IMR-90 (cell line): ENCODE data around the gene ABCC4.

ENCODE experiments used
- BHLHE40 ChIP-seq: fragments of 150-350 bp; IDR thresholded peaks from 2 replicates; pipeline ENCODE4 v1.6.1; 2016; ENCODE audit warnings: mild to moderate bottlenecking, low read depth, low read length
- CEBPB ChIP-seq: IDR thresholded peaks from 2 replicates; pipeline ENCODE4 v1.6.1; 2012; ENCODE audit warnings: low read depth, low read length, improper control_type of control experiment
- CHD1 ChIP-seq: IDR thresholded peaks from 2 replicates; pipeline ENCODE4 v1.6.1; 2012; ENCODE audit warnings: low read depth, low read length, improper control_type of control experiment
- MAFK ChIP-seq: IDR thresholded peaks from 2 replicates; pipeline ENCODE4 v1.6.1; 2012; ENCODE audit warnings: low read depth, low read length, improper control_type of control experiment
- MAZ ChIP-seq: IDR thresholded peaks from 2 replicates; pipeline ENCODE4 v1.6.1; 2012; ENCODE audit warnings: low read depth, mild to moderate bottlenecking, low read length, improper control_type of control experiment, moderate library complexity, borderline replicate concordance
- MXI1 ChIP-seq: IDR thresholded peaks from 2 replicates; pipeline ENCODE4 v1.6.1; 2012; ENCODE audit warnings: low read depth, mild to moderate bottlenecking, low read length, moderate library complexity, borderline replicate concordance
- POLR2A ChIP-seq: IDR thresholded peaks from 2 replicates; pipeline ENCODE4 v1.6.1; 2012; ENCODE audit warnings: mild to moderate bottlenecking, low read depth, low read length
- RAD21 ChIP-seq: IDR thresholded peaks from 2 replicates; pipeline ENCODE4 v1.6.1; 2012; ENCODE audit warnings: low read length, improper control_type of control experiment
- RCOR1 ChIP-seq: IDR thresholded peaks from 2 replicates; pipeline ENCODE4 v1.6.1; 2012; ENCODE audit warnings: mild to moderate bottlenecking, low read length, improper control_type of control experiment; ENCODE audit not compliant: insufficient replicate concordance
- RFX5 ChIP-seq: IDR thresholded peaks from 2 replicates; pipeline ENCODE4 v1.8.0; 2012; ENCODE audit warnings: low read depth, mild to moderate bottlenecking, low read length, moderate library complexity
- SMC3 ChIP-seq: fragments of 150-350 bp; IDR thresholded peaks from 2 replicates; pipeline ENCODE4 v1.6.1; 2016; ENCODE audit warnings: low read depth, mild to moderate bottlenecking, antibody characterized with exemption, low read length, moderate library complexity
- TF ChIP-seq, protein P1 (sequence below): conservative IDR thresholded peaks from 2 replicates; pipeline ENCODE4 v1.5.1; 2012; ENCODE audit warnings: mild to moderate bottlenecking, low read depth, low read length, improper control_type of control experiment
- TF ChIP-seq, protein P2 (sequence below): fragments of 150-350 bp; IDR thresholded peaks from 2 replicates; pipeline ENCODE4 v1.6.1; 2017; ENCODE audit warnings: mild to moderate bottlenecking, antibody characterized with exemption, low read length, low read depth
- TF ChIP-seq, protein P3 (sequence below): fragments of 150-350 bp; IDR thresholded peaks from 2 replicates; pipeline ENCODE4 v1.6.1; 2016; ENCODE audit warnings: low read depth, mild to moderate bottlenecking, low read length, moderate library complexity, borderline replicate concordance

- TF ChIP-seq RFX5 (no peak), RAD21 (no peak), MAZ (no peak), MXI1 (no peak), POLR2A (no peak), CEBPB (no peak), CHD1 (no peak), MAFK (no peak), BHLHE40 (no peak), RCOR1 (no peak), SMC3 (no peak)
- TF ChIP-seq, protein P1, sequence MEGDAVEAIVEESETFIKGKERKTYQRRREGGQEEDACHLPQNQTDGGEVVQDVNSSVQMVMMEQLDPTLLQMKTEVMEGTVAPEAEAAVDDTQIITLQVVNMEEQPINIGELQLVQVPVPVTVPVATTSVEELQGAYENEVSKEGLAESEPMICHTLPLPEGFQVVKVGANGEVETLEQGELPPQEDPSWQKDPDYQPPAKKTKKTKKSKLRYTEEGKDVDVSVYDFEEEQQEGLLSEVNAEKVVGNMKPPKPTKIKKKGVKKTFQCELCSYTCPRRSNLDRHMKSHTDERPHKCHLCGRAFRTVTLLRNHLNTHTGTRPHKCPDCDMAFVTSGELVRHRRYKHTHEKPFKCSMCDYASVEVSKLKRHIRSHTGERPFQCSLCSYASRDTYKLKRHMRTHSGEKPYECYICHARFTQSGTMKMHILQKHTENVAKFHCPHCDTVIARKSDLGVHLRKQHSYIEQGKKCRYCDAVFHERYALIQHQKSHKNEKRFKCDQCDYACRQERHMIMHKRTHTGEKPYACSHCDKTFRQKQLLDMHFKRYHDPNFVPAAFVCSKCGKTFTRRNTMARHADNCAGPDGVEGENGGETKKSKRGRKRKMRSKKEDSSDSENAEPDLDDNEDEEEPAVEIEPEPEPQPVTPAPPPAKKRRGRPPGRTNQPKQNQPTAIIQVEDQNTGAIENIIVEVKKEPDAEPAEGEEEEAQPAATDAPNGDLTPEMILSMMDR: no peak
- TF ChIP-seq, protein P2, sequence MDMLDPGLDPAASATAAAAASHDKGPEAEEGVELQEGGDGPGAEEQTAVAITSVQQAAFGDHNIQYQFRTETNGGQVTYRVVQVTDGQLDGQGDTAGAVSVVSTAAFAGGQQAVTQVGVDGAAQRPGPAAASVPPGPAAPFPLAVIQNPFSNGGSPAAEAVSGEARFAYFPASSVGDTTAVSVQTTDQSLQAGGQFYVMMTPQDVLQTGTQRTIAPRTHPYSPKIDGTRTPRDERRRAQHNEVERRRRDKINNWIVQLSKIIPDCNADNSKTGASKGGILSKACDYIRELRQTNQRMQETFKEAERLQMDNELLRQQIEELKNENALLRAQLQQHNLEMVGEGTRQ: no peak
- TF ChIP-seq, protein P3, sequence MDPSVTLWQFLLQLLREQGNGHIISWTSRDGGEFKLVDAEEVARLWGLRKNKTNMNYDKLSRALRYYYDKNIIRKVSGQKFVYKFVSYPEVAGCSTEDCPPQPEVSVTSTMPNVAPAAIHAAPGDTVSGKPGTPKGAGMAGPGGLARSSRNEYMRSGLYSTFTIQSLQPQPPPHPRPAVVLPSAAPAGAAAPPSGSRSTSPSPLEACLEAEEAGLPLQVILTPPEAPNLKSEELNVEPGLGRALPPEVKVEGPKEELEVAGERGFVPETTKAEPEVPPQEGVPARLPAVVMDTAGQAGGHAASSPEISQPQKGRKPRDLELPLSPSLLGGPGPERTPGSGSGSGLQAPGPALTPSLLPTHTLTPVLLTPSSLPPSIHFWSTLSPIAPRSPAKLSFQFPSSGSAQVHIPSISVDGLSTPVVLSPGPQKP: no peak
Measured at GRCh38 chr13:95301968-95302393, 730 bp upstream of the ABCC4 start.
